ENCODE measurements around the gene ADGRL1.
A peak's percentile ranks its signal among the peaks of the same experiment; 100 is the strongest.

ADGRL1 gene

DNA sequence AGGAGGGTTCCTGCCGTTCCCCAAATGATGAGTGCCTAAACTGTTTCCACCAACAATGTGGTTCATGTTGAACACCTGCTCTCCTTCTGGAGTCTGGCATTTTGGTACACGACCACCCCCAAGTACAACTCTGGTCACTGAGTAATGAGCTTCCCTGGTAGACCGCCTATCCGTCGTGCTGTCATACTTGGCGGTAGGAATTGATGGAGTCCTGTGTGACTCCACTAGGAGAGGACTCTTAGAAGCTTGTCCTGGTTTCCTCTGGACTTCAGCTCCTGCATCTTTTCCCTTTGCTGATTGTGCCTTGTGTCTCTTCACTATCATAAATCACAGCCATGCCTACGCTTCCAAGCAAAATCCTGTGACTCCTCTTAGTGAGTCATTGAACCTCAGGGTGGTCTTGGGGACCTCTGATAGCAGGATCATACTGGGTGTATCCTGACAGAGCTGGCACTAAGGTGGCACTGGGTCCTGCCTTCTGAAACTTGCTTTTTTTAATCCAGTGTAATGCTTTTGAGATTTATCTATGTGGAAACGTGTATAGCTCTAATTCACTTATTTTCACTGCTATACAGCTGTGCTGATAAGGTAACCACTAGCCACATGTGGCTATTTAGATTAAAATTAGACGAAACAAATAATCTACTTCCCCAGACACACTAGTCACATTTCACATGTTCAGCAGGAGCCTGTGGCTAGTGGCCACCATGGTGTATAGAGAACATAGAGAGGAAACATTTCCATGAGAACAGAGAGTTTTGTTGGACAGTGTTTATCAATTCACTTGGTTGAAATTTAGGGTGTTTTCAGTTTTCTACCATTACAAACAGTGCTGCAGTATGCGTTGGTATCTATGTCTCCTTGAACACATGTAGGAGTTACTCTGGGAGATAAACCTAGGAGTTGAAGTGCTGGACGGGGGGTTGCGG is 63.4 kb downstream of the ADGRL1 start:
- H3K4me3 ChIP-seq (replicated peaks; ENCODE audit: low read depth, low read length): no peak overlapping the region

DNA sequence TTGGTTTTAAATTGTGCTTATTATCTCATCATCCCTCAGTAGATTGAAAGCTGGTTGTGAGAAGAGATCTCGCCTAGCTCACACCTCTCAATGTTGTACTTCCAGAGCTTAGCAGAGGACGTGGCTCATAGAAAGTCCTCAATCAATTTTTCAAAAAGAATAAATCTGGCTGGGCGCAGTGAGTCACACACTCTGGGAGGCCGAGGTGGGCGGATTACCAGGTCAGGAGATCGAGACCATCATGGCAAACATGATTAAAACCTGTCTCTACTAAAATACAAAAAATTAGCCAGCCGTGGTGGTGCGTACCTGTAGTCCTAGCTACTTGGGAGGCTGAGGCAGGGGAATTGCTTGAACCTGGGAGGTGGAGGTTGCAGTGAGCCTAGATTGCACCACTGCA is 64.9 kb downstream of the ADGRL1 start:
- DNase-seq (ENCODE audit: extremely low read depth, insufficient read length): no peak
- Histone ChIP-seq H3K36me3 (ENCODE audit: control insufficient read depth, insufficient read depth, low read length) (no peaks in the 10 kb centered on the region), H3K27me3 (replicated peaks; ENCODE audit: control insufficient read depth, insufficient read depth, low read length) (no peaks in the 10 kb centered on the region), H3K4me3 (replicated peaks; ENCODE audit: low read depth, low read length) (no peak overlapping the region)
- TF ChIP-seq, protein P1, sequence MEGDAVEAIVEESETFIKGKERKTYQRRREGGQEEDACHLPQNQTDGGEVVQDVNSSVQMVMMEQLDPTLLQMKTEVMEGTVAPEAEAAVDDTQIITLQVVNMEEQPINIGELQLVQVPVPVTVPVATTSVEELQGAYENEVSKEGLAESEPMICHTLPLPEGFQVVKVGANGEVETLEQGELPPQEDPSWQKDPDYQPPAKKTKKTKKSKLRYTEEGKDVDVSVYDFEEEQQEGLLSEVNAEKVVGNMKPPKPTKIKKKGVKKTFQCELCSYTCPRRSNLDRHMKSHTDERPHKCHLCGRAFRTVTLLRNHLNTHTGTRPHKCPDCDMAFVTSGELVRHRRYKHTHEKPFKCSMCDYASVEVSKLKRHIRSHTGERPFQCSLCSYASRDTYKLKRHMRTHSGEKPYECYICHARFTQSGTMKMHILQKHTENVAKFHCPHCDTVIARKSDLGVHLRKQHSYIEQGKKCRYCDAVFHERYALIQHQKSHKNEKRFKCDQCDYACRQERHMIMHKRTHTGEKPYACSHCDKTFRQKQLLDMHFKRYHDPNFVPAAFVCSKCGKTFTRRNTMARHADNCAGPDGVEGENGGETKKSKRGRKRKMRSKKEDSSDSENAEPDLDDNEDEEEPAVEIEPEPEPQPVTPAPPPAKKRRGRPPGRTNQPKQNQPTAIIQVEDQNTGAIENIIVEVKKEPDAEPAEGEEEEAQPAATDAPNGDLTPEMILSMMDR (IDR thresholded peaks at IDR 0.05; ENCODE audit: insufficient read depth, low read length, poor library complexity, severe bottlenecking): no peak

More for the DNA sequence above, 63.4 kb downstream of the ADGRL1 start:
- no peaks in the 10 kb centered on the region for H3K36me3 ChIP-seq (ENCODE audit: control insufficient read depth, insufficient read depth, low read length)
- TF ChIP-seq, protein P1 (IDR thresholded peaks at IDR 0.05; ENCODE audit: insufficient read depth, low read length, poor library complexity, severe bottlenecking): no peak
- H3K27me3 ChIP-seq (replicated peaks; ENCODE audit: control insufficient read depth, insufficient read depth, low read length): no peaks in the 10 kb centered on the region
- DNase-seq (ENCODE audit: extremely low read depth, insufficient read length): no peak

- TF ChIP-seq, protein P1 (IDR thresholded peaks at IDR 0.05; ENCODE audit: insufficient read depth, low read length, poor library complexity, severe bottlenecking): no peak
- H3K27me3 ChIP-seq (replicated peaks; ENCODE audit: control insufficient read depth, insufficient read depth, low read length): no peaks in the 10 kb centered on the region
- no peak for DNase-seq (ENCODE audit: extremely low read depth, insufficient read length)
- H3K36me3 ChIP-seq (ENCODE audit: control insufficient read depth, insufficient read depth, low read length): no peaks in the 10 kb centered on the region
- H3K4me3 ChIP-seq (replicated peaks; ENCODE audit: low read depth, low read length): no peak overlapping the region
Observed at GRCh38 chr19:14139944-14140343, 66.0 kb downstream of the ADGRL1 start.

DNA sequence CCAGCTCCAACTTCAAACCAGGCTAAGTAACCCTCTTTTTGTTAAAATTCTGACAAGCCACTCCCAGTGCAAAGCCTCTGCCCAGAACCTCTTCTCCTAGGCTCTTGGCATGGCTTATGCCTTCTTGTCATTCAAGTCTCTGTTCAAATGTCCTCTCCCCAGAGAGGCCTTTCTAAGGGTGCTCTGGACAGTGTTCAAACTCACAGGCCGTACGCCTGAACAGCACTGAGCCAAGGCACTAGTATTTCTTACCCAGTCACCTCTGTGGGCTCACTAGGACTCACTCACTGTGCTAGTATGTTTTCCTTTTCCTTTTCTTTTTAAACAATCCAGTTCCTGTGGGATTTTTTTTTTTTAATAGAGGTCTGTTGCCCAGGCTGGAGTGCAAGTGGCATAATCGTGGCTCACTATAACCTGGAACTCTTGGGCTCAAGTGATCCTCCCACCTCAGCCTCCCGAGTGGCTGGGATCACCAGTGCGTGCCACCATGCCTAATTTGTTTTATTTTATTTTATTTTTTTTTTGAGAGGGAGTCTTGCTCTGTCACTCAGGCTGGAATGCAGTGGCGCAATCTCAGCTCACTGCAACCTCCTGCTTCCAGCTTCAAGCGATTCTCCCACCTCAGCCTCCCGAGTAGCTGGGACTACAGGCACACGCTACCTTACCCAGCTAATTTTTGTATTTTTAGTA is 67.2 kb downstream of the ADGRL1 start:
- DNase-seq (ENCODE audit: extremely low read depth, insufficient read length): no peak
- H3K27me3 ChIP-seq (replicated peaks; ENCODE audit: control insufficient read depth, insufficient read depth, low read length): no peaks in the 10 kb centered on the region
- TF ChIP-seq, protein P1 (IDR thresholded peaks at IDR 0.05; ENCODE audit: insufficient read depth, low read length, poor library complexity, severe bottlenecking): no peak
- no peak overlapping the region for H3K4me3 ChIP-seq (replicated peaks; ENCODE audit: low read depth, low read length)
- H3K36me3 ChIP-seq (ENCODE audit: control insufficient read depth, insufficient read depth, low read length): no peaks in the 10 kb centered on the region

GRCh38 chr19:14136509-14137281 is 69.3 kb downstream of the ADGRL1 start, which contains the start of gene ASF1B:
Gene ASF1B, minus strand, starts transcription at chr19:14136589. Its CDS starts 133 bp downstream, at chr19:14136456.
- Histone ChIP-seq H3K27me3 (replicated peaks; ENCODE audit: control insufficient read depth, insufficient read depth, low read length) (no peaks in the 10 kb centered on the region), H3K36me3 (ENCODE audit: control insufficient read depth, insufficient read depth, low read length) (peaks cover 2% of the 10 kb centered on the region), H3K4me3 (replicated peaks; ENCODE audit: low read depth, low read length) (peak within 1 kb of the TSS; percentile 87)
- peak; percentile 100 for DNase-seq (ENCODE audit: extremely low read depth, insufficient read length)
- TF ChIP-seq, protein P1 (IDR thresholded peaks at IDR 0.05; ENCODE audit: insufficient read depth, low read length, poor library complexity, severe bottlenecking): peak; percentile 76
